ENCODE measurements around the gene PTPN4.

PTPN4 gene

GRCh38 chr2:119735565-119735964 is 24.2 kb upstream of the PTPN4 start:
- no peak for DNase-seq

GRCh38 chr2:119736021-119736420 is 23.7 kb upstream of the PTPN4 start:
- DNase-seq, result no peak

GRCh38 chr2:119739580-119740255 is 20.0 kb upstream of the PTPN4 start:
- DNase-seq, result no peak

GRCh38 chr2:119741001-119741400 is 18.7 kb upstream of the PTPN4 start:
- DNase-seq, result no peak

- DNase-seq, result no peak
Measured at GRCh38 chr2:119741868-119742267, 17.9 kb upstream of the PTPN4 start.

GRCh38 chr2:119744335-119744939 is 15.3 kb upstream of the PTPN4 start:
- DNase-seq, result no peak

GRCh38 chr2:119745566-119745965 is 14.2 kb upstream of the PTPN4 start:
- DNase-seq, result no peak

GRCh38 chr2:119746836-119747686 is 12.7 kb upstream of the PTPN4 start:
- no peak for DNase-seq

- DNase-seq, result no peak
Measured at GRCh38 chr2:119748135-119748534, 11.6 kb upstream of the PTPN4 start.

GRCh38 chr2:119749477-119750012 is 10.2 kb upstream of the PTPN4 start:
- DNase-seq, result no peak

- no peak for DNase-seq
Measured at GRCh38 chr2:119751706-119752105, 8.0 kb upstream of the PTPN4 start.

GRCh38 chr2:119753041-119753929 is 6.4 kb upstream of the PTPN4 start:
- no peak for DNase-seq

GRCh38 chr2:119753930-119754321 is 5.8 kb upstream of the PTPN4 start:
- DNase-seq, result no peak

GRCh38 chr2:119755906-119756305 is 3.8 kb upstream of the PTPN4 start:
- DNase-seq, result no peak

GRCh38 chr2:119756837-119757236 is 2.9 kb upstream of the PTPN4 start:
- DNase-seq, result no peak

- no peak for DNase-seq
Measured at GRCh38 chr2:119758881-119759450, 756 bp upstream of the PTPN4 start.

- no peak for DNase-seq
Measured at GRCh38 chr2:119760237-119760955, 674 bp downstream of the PTPN4 start.

GRCh38 chr2:119760956-119761275 is 1.2 kb downstream of the PTPN4 start:
- DNase-seq, result no peak

- no peak for DNase-seq
Measured at GRCh38 chr2:119764832-119765231, 5.1 kb downstream of the PTPN4 start.

- DNase-seq, result no peak
Measured at GRCh38 chr2:119765433-119766002, 5.8 kb downstream of the PTPN4 start.

GRCh38 chr2:119766944-119767343 is 7.2 kb downstream of the PTPN4 start:
- DNase-seq, result no peak

Data from activated CD4-positive, alpha-beta T cell treated with anti-CD3 and anti-CD28 coated beads, Interleukin-2, amount 50 U/mL, for 1 hour (primary cell).